ENCODE measurements around the gene CNDP1.

CNDP1 gene

DNA sequence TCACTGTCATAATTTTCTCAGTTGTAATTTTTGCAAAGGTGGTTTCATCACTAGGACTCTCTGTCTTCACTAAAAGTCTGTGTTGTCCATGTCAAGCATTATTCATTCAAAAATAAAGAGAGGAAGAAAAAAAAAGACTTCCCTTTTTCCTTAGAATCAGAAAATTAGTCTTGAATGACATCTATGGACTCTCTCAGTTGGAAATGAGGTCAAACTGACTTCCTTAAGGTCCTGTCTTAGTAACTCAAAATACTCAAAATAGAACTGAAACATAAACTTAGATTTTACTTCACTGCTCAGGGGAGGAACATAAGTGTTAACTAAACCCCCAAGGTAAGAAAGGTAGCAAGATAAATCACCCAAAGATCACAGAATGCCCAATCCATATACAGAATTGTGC is 61.1 kb downstream of the CNDP1 start:
- DNase-seq = no peak

DNA sequence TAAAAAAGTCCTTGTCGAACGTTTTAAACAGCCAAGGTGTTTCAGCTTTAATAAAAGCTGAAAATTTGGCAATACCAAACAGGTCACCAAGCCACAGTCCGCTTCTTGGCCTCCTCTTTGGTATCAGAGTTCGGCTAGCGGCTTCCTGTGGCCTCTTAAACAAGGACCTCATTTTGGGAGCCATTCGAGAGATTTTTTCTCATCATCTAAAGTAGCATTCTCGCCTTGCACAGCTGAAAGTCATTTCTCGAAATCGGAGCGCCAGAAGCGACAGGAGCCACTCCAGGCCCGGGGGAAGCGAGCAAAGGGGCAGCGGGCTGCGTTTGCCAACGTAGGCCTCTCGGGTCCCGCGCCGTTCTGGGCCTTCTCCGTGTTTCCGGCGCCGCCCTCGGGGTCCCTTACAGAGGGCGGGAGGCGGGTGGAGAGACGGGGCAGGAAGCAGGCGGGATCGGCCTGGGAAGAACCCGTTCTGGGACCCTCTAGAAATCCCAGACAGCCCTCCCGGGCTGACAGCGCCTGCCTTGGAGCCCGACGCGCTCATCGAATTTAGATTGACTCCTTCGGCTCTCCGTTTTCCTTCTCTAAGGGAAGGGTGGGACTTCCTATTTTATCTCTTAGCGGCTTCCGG is 62.8 kb downstream of the CNDP1 start:
- DNase-seq = peak; percentile 67

DNA sequence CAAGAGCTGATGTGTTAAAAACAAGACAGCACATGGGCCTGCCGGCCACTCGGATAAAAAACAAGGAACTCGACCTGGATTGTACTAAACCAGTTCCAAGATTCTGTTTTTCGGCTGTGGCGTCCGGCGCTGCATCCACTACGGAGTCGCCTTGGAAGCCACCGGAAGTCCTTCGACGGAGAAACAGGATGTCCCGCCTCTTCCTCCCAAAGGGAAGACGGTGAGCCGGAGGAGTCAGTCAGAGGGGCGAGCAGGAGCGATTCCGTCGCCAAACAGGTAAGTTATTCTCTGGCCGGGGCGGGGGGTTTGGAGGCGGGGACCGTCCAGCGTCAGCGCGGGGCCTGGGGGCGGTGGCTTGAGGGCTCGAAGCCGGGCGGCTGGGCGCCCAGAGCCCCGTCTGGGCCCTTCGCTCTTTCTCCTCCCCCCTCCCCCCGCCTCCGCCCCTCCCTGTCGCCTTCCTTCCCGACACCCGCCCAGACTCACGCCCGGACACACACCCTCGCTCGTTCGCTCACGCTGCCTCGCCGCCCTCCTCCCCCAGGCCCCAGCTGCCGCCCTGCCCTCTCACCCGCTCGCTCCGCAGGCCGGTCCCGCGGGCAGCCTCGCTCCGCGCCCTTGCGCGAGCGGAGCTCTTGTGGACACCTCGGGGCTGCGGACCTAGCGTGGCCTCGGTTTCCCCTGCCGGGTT is 63.5 kb downstream of the CNDP1 start, which contains the start of gene ZNF407:
Gene ZNF407, plus strand, starts transcription at position 209 of the 688 bp plus-strand sequence. CDS start 33,150 bp downstream, outside the sequence.
- DNase-seq = peak; percentile 90

DNA sequence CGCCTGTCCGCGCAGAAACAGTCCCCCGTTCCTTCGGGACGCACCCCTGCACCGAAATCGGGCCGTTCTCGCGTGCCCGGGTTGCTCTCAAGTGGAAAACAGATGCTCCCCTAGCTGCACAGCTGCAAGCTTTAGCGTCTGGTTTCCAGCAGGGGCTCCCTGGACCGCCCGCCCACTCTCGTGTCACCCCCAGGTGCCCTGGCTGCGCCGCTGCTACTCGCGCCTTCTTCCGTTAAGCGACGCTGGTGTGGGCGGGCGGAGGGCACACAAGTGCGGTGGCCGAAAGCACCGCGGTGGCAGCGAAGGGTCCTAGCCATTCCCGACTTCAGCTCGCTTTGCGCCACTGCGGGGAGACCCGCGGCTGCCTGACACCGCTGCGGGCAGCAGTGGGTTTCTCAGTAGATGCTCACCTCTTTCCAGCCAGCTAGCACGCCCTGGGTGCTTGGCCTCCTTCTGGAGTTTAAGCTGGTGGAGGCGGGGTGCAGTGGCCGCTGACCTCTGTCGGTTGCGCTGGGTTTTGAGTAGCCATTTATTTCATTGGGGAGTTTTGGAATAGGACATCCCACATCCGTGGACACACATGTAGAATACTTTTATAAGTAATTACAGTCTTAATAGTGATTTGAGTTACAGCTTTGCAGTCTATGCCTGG is 64.2 kb downstream of the CNDP1 start:
- DNase-seq = peak; percentile 34

DNA sequence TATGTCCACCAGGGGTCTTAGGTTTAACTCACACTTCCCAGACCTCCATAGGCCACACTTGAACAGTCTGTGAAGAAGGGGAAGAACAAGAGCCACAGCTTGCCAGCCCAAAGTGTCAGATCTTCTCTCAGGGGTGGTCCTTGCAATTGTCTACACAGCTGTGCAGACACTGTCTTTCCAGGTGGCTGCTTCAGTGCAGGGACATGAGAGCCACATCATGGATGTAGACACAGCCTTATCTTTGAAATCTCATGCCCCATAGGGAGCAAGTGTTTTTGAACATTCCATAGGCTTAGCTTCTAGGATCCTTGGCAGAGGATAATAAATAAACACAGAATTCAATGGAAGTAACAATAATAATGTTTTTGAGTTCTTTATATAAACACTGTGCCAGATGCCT is 70.1 kb downstream of the CNDP1 start:
- no peak for DNase-seq

DNA sequence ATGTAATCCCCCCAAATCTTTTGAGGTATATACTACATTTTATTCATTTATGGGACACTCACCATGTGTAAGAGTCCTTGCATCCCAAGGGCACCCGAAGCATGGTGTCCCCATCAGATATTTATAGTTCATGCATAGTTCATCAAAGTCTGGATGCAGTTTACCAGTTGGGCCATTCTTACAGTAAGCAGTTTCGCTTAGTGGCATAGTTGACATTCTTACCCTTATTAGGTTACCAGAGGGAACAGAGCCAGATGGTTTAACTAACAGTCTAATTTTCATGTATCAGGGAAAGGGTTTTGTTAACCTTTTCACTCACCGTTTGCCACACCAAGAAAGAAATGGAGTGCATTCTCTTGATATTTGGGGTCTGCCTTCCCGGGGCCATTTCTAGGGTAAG is 70.5 kb downstream of the CNDP1 start:
- DNase-seq = peak; percentile 45

DNA sequence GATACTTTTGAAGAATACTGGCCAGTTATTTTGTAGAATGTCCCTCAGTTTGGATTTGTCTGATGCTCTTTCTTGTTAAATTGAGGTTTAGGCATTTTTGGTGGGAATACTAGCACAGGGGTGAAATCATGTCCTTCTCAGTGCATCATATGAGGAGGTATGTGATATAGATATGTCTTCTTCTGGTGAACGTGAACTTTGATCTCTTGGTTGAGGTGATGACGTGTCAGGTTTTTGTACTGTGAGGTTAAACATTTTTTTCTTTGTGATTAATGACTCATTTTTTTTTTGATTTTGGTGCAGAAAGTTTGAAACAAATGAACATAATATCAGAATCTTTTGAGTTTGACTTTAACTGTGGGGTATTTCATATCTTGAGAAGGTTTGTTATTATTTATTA is 74.4 kb downstream of the CNDP1 start:
- DNase-seq = peak; percentile 74

DNA sequence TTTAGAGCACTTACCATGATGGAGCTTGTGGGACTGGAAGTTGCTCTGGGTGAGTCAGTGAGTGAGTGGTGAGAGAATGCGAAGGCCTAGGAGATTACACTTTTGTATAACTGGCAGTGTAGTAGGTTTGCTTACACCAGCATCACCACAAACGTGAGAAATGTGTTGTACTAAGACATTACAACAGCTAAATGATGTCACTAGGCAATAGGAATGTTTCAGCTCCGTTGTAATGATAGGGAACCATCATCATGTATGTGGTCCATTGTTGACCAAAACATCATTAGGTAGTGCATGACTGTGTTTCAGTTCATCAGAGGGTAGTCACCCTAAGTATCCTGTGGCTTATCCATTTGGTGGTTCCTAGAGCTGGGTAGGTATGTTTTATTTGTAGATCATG is 75.2 kb downstream of the CNDP1 start:
- peak; percentile 80 for DNase-seq

DNA sequence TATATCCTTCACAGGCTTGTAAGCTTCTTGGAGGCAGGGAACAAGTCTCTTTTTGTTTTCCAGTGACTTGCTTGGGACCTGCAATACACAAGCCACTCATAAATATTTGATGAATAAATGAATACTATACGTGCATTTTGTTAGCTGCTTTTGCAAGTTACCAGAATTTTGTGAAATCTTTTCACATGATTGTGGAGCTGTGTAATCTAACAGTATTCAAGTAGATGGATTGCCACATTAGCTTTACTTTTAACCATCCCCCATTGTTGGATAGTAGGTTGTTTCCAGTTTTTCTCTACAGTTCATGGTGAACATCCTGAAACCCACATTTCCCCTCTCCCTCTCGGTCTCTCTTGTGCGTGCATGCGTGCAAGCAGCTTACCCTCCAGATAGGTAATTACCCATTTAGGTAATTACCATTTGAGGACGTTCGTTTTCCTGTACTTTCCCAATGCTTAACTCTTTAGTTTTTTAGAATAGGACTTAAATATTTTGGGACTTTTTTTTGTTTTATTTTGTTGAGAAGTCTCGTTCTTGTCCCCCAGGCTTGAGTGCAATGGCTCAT is 75.8 kb downstream of the CNDP1 start:
- DNase-seq = no peak

DNA sequence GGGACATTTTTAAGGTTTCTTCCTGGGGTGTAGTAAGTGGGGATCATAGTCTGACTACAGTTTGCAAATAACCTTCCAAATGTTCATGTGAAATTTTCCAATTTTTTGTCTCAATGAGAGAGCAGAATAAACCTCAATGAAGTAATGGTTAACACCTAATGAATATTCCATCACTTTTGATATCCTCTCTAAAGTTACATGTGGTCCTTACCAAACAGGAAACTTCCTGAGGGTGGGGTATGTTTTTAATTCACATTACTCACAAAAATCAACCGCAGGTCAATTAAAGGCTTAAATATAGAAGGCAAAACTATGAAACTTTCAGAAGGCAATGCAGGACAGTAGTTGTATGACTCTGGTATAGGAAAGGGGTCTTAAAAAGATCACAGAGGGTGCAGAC is 76.6 kb downstream of the CNDP1 start:
- DNase-seq = no peak

DNA sequence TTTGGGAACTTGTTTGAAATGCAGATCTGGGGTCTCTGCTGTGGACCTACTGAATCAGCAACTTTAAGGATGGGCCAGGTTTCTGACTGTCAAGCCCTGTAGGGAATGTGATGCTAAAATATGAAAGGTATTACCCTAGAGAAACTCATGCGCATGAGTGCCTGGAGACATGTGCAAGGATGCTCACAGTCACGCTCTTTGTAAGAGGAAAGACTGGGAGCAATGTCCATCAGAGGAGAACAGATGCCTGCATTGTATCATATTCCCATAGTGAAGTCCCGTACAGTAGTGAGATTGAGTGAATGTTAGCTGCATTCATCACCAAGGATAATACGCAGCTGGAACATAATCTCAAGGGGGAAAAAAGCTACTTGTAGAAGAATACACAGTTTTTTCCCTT is 77.5 kb downstream of the CNDP1 start:
- no peak for DNase-seq

DNA sequence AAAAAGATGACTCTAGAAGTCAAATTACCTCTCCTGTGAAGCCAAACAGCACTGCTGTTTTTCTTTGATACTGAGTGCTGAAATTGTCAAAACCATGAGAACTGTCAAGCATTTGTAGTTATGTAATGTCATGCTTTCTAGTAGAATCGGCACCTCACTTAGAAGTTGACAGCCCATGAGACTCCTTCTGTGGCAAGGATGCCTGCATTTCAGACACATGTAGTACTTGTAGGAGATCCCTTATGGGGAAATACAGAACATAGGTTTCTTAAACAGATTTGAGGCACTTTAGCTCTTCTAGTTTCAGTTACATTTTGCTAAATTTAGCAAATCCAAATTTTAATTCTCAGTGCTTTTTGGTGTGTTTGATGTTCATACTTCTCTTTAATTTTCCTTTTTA is 79.1 kb downstream of the CNDP1 start:
- DNase-seq = no peak

DNA sequence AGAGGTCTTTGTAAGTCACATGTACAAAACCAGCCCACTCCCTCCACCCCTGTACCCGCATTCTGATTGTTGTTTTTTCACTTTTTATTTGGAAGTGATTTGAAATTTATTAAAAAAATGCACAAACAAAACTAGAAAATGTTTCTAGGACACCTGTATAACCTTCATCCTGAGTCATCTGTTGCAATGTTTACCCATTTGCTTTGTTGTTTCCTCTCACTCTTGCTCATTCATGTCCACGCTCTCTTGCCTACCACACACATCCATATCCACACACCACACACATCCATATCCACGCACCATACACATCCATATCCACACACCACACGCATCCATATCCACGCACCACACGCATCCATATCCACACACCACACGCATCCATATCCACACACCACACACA is 82.2 kb downstream of the CNDP1 start:
- no peak for DNase-seq

DNA sequence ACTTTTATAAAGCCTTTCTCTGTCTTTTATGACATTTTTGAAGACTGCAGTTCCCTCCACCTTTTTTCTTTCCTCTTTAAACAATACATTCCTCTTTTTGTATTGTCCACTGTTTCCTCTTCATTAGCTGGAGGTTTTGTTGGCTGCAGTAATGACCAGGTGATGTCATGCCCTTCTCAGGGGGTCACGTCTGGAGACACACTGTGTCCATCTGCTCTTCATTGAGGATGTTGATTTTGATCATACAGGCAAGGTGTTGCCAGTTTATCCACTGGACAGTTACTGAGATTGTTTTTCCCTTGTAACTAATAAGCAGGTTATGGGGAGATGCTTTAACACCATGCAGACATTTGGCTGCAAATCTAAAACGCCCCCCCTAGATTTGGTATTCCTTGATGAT is 83.2 kb downstream of the CNDP1 start:
- DNase-seq = no peak

DNA sequence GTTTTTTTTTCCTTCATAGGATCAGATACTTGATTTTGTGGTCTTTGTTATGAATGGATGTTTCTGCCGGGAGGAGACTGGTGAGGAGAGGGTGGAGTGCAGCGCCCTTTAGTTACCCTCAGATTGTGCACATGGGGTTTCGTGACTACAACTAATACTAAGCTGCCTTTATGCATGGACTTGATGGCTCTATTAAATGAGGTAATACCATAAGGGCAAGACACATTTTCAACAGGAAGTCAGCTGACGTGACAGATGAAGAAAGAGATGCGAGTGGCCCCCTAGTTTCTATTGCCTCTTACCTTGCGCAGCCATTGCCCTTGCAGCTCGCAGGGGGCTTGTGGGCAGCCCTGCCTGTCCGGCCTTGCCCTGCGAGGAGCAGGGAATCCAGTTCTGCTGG is 87.8 kb downstream of the CNDP1 start:
- DNase-seq = no peak

DNA sequence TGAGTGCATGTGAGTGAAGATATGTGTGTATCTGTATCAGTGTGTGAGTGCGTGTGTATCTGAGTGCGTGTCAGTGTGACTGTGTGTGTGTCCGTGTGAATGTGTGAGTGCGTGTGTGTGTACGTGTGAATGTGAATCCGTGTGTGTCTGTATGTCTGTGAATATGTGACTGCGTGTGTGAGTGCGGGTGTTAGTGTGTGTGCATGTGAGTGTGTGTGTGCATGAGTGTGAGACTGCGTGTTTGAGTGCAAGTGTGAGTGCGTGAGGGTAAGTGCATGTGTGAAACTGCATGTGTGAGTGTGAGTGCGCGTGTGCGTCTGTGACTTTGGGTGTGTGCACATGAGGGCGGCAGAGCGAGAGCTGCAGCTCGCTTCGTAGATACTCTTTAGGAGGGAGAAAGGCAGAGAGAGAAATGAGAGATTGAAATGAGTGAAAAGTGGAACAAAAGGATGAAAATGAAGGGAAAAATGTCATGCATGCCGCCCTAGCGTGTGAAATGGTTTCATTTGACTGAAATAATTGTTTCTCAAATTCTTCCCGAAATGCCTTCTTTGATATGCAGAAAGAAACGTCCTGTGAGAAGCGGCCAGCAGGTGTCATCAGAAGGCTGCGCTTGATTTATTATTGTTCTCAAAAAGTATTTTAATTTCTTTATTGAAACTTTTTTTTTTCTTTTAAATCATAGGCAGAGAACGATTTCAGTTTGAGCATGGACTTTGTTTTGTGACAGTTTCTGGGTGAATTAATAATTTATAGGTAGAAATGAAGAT is 88.9 kb downstream of the CNDP1 start:
- no peak for DNase-seq

DNA sequence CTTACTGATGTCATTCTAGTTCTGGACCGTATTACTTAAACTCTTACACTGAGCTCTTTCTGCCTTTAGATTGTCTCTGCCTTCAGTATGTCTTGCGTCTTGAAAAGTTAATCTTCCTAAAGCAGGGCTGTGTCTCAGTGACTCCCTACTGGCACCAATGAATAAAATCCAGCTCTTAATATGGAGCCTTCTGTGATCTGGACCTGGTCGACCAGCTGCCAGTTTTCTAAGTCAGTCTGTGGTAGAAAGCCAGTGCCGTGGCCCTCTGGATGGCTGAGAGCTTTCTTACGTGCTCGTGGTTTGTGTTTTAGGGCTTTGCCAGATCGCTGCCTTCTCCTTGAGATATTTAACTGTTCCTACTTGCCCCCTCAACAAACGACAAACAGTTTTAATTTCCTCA is 90.2 kb downstream of the CNDP1 start:
- DNase-seq = no peak

DNA sequence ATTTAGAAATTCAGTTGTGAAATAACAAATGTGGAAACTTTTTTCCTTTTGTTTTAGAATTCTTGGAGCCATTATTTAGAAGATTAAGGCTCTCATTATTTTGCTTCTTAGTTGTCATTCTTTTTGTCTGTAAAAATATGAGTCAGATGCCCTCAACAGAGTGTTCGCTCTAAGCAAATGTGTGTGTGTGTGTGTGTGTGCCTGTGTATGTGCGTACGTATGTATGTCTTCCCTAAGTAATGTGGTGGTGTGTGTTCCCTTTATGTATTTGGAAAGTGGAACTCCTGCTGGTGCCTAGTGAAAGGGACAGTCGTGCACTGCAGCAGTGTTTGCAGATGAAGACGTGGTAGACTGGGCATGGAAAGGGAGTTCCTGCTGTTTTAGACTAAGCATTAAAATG is 90.9 kb downstream of the CNDP1 start:
- no peak for DNase-seq

DNA sequence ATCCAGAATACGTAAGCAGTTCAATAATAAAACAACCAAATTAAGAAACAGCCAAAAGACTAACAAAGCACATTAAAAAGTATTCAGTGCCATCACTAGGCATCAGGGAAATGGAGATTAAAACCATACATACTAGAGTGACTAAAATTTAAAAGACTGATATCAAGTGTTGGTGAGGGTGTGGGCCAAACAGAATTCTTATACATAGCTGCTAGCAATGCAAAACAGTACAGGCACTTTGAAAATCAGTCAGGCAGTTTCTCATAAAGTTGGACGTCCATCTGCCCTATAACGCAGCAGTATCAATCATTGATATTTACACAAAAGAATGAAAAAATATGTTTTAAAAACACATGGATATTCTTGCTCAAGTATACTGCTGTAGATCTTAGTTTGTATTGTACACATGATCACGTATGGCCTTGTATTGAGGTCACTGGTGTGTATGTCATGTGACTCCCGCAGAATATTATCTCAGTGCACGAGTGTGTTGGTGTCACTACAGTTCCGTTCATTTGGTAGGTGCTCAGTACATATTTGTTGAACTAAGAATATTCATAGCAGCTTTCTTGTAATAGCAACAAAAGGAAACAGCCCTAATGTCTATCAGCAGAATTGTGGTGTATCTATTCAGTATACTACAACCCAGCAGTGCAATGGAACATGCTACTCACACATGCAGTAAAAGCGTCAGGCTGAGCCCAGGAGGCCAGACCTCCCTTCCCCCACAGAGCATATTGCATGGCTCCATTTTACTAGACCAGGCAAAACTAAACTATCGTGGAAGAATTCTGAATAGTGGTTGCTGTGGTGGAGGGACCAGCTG is 92.0 kb downstream of the CNDP1 start:
- DNase-seq = no peak

DNA sequence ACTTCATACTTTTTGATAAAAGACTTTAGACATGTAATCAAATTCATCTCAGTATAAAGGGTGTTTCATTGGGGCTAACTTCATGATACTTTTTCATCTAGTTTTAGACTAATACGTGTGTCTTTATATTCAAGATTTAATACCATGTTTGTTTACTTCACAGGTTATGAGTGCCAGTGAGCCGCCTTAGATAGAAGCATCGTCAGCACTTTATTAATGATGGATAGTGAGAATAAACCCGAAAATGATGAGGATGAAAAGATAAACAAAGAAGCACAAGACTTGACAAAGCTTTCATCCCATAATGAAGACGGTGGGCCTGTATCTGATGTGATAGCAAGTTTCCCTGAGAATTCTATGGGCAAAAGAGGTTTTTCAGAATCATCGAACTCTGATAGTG is 96.5 kb downstream of the CNDP1 start:
- no peak for DNase-seq

DNA sequence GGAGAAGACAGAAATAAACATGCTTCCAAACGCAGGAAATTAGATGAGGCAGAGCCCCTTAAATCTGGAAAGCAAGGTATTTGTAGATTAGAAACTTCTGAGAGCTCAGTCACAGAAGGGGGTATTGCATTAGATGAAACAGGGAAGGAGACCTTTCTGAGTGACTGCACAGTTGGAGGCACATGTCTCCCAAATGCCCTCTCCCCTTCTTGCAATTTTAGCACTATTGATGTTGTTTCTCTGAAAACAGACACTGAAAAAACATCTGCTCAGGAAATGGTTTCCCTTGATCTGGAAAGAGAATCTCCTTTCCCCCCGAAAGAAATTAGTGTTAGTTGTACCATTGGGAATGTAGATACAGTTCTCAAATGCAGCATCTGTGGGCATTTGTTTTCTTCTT is 96.9 kb downstream of the CNDP1 start:
- no peak for DNase-seq

DNA sequence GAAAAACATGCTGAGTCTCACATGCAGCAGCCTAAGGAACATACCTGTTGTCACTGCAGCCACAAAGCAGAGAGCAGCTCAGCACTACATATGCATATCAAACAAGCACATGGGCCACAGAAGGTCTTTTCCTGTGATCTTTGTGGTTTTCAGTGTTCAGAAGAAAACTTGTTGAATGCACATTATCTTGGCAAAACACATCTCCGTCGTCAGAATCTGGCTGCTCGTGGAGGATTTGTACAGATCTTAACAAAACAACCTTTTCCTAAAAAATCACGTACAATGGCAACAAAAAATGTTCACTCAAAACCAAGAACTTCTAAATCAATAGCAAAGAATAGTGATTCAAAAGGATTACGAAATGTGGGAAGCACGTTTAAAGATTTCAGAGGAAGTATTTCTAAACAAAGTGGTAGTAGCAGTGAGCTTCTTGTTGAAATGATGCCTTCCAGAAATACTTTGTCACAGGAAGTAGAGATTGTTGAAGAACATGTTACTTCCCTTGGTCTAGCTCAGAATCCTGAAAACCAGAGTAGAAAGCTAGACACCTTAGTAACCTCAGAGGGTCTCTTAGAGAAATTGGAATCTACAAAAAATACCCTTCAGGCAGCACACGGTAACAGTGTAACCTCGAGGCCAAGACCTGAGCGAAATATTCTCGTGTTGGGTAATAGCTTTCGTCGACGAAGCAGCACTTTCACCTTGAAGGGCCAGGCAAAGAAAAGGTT is 97.5 kb downstream of the CNDP1 start:
- DNase-seq = peak; percentile 69

All from HCEC 1CT (cell line).